Omental fat pad (tissue), 4 donors: ENCODE results near the gene DAGLA. TPM values are rescaled to one million over a fixed set of nuclear protein-coding genes. Genes with fewer than 3 reads are reported as not detected.

ENCODE experiments used
- ATAC-seq: fragments of 150-250 bp; one replicate; pipeline ENCODE4 v1.9.1; 2016; ENCODE audit warnings: mild to moderate bottlenecking, moderate library complexity; ENCODE audit not compliant: low FRiP score
- DNase-seq: peaks from one replicate; pipeline ENCODE4 v3.0.0-alpha.2; 2019; ENCODE audit warnings: low spot score
- CTCF ChIP-seq, 3 donors: fragments of 450-650 bp; IDR thresholded peaks; one replicate each; pipeline ENCODE4 v1.5.1; 2016 to 2017; ENCODE audit warnings: antibody characterized with exemption in 3 of 3, mild to moderate bottlenecking in 3 of 3, moderate library complexity in 2 of 3
- total RNA-seq, 4 donors: library from RNA; depleted of rRNA; stranded (reverse); fragments of >200 nt; gene quantifications; one replicate each; pipeline ENCODE4 v1.1.0, GENCODE V29; 2016

DAGLA gene
- total RNA-seq, 4 donors from 2014 or later = 1.4 to 4.6 (median 2.8) TPM

DNA sequence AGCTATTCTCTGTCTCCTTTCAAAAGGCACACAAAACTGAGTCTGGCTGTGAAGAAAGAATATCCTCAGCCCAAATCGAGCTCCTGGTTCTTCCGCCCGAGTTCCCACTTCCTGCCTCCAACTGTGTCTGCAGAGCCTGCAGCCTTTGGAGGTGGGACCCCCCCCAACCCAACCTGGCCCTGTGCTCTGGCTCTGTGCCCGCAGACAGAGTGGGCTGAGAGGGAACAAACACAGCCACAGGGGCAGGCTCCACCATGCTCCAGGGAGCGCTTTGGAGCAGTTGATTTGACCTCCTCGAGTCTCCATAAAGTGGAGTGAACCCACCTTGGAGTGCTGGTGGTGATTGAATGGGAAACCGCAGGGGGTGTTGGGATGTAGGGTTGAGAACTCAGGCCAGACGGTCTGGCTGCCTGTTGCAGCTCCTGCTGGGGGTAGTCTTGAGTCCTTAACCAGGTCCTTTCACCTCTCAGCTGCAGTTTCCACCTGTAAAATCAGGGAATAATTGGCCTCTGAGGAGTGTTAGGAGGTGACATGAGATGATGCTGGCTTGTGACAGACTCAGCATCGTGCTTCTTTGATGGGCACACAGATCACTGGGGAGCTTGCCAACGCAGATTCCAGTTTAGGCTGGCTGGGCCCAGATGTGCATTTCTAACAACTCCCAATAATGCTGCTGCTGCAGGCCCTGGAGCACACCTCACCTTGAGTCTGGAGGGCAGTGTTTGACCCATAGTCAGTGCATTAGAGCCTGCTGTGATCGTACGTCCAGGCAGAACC is 11.4 kb downstream of the DAGLA start:
- no peak for TF ChIP-seq CTCF (IDR thresholded peaks at IDR 0.05)
- ATAC-seq = no peak
- DNase-seq = no peak

DNA sequence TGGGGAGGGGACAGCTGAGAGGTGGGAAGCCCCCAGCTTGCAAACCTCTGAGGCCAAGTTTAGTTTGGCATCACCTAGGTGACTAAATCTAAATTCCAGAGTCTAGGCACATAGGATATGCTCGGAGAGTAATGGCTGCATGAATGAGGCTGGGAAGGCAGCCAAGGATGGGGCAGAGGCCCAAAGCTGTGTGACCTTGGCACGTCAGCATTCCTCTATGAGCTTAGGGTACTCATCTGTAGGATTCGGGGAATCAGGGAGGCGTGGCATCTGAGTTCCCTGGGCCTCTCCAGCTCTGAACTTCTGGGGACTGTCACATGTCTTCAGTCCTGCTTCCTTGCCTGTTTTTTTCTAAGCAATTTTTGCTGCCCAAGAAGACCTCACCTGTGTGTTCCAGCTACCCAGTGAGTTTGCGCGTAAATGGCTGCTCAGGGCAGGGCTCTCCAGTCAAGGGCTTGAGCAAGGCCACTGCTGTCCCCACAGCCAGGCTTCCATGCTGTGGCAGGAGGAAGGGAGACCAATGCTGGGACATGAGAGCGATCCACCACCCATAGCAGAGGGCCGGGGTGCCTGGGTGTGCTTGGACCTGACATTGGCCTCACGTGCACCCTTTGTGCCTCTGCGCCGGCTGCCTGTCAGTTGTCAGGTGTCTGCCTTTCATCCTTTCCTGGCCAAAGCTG is 13.9 kb downstream of the DAGLA start:
- no peak for TF ChIP-seq CTCF (IDR thresholded peaks at IDR 0.05)
- DNase-seq = no peak
- no peak for ATAC-seq

DNA sequence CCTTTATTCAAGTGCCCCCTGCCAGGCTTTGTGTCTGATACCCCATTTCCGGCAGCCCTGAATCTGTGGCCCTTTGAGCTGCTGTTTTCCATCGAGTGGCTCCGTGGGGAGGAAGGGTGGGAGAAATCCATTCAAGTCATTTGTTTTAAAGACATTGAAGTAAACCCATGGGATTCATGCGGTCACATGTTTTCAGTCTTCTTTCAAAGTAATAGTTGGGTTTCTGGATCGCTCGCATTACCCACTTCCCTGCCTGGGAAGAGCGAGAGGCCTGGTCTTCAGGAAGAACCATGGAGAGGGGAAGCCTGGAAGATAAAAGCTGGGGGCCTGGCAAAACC is 14.4 kb downstream of the DAGLA start:
- ATAC-seq (no peak), DNase-seq (no peak)
- no peak for TF ChIP-seq CTCF (IDR thresholded peaks at IDR 0.05)

DNA sequence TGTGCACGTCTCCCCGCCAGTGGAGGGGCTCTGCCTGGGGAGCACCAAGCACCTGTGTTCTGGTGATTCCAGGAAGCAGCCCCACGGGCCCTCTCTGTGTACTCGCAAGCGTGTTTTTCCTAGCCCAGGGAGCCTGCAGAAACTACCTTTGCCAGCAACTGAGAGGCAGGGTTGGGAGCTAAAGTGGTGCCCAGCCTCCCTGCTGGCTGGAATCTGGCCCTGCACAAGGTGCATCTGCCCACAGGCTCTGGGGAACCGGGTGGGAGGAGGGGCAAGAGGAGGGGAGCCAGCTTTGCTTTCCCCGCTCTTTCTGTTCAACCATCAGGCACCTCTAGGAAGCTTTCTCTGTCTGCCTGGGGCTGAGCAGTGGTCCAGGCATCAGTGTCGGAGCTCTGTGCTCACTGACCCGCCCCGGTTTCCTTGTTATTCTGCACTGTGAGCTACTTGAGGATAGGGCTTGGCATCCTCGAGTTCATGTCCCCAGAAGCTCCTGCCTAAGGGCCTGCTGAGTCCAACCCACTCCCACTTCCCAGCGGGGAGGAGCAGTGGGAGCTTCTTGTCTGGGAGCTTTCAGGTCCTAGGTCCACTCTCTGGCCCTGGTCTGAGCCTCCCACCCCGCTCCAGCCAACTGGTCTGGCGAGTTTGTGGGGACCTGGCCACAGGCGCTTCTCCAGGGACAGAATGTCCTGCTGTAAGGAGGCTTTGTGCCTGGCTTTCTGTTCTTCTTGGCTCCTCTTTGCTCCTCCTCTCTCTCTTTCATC is 14.9 kb downstream of the DAGLA start:
- ATAC-seq = no peak

DNA sequence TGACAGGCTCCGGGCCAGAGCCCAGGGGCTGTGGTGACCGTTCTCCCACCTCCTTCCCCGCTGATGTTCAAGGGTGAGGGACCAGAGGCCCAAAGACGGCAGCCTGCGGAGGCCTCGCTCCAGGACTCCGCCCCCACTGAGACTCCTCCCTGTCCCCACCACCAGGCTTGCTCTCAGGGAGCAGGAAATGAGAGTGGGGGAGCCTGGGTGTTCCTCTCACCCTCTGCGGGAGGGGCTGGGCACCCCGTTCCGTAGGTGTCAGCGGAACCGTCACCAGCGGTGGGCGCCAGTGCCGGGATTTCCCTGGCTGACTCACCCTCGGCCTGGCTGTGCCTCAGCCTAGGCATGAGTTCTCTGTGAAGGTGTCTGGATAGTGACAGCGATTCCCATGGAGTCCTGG is 15.7 kb downstream of the DAGLA start:
- no peak for TF ChIP-seq CTCF (IDR thresholded peaks at IDR 0.05)
- peak; percentile 88 for ATAC-seq
- DNase-seq = peak; percentile 76

More for the DNA sequence above, 14.9 kb downstream of the DAGLA start:
- no peak for TF ChIP-seq CTCF (IDR thresholded peaks at IDR 0.05)
- no peak for DNase-seq

- peak; percentile 63 for ATAC-seq
- DNase-seq = peak; percentile 55
- no peak for TF ChIP-seq CTCF (IDR thresholded peaks at IDR 0.05)
Observed at GRCh38 chr11:61696602-61697001, 16.4 kb downstream of the DAGLA start.
